Ascending aorta (tissue), 2 donors: ENCODE data around the gene NNT. TPM values are rescaled to one million over a fixed set of nuclear protein-coding genes. Genes with fewer than 3 reads are reported as not detected.
"Not testable (repeated sequence)": the region's sequence is repeated elsewhere in the genome, so short reads cannot be mapped to it uniquely, and the experiment has no call there.

ENCODE experiments used
- DNase-seq, 2 donors: peaks; one replicate each; pipeline ENCODE4 v3.0.0-alpha.2; 2019; ENCODE audit warnings: low spot score in 2 of 2
- H3K27ac ChIP-seq, 2 donors: fragments of 200-600 bp; sonication (generic); one replicate each; pipeline ENCODE4 v1.5.1; 2016 to 2017; ENCODE audit warnings: mild to moderate bottlenecking in 1 of 2
- H3K27me3 ChIP-seq: fragments of 200-600 bp; sonication (generic); one replicate; pipeline ENCODE4 v1.5.1; 2017
- H3K36me3 ChIP-seq, 2 donors: fragments of 200-600 bp; sonication (generic); one replicate each; pipeline ENCODE4 v1.5.1; 2016
- H3K4me1 ChIP-seq, 2 donors: fragments of 200-600 bp; sonication (generic); one replicate each; pipeline ENCODE4 v1.5.1; 2016 to 2017; ENCODE audit warnings: mild to moderate bottlenecking in 1 of 2
- H3K4me3 ChIP-seq, 2 donors: fragments of 200-600 bp; sonication (generic); one replicate each; pipeline ENCODE4 v1.5.1; 2016 to 2017; ENCODE audit warnings: mild to moderate bottlenecking in 1 of 2
- H3K9me3 ChIP-seq, 2 donors: fragments of 200-600 bp; sonication (generic); one replicate each; pipeline ENCODE4 v1.5.1; 2016
- intact Hi-C: fragments of 100-400 bp; cut with DNase I; formaldehyde crosslinking; loops from one replicate; pipeline ENCODE4 v1.15.1; 2023
- total RNA-seq: library from RNA; depleted of rRNA; stranded (reverse); fragments of >200 nt; gene quantifications from one replicate; pipeline ENCODE4 v1.1.0, GENCODE V29; 2016
- TF ChIP-seq, protein P1 (sequence below), 3 experiments: fragments of 200-600 bp in 2 of 3; fragments of 450-650 bp in 1 of 3; sonication (generic) in 2 of 3; IDR thresholded peaks; one replicate each; pipeline ENCODE4 v1.5.1; 2016 to 2019; ENCODE audit warnings: antibody characterized with exemption in 3 of 3, mild to moderate bottlenecking in 1 of 3, moderate library complexity in 1 of 3

Gene NNT
- total RNA-seq, 1 donor from 2014 or later: 13.3 TPM

- intact Hi-C loops: loop anchor here (2.0 to 10.0 kb wide), 3 partner anchors 99 to 1043 kb away; no protein-coding TSS in a partner anchor
- Histone ChIP-seq H3K9me3 (no peaks in the 10 kb centered on the region), H3K27ac (no peak overlapping the region), H3K4me1 (no peaks in the 10 kb centered on the region), H3K36me3 (no peaks in the 10 kb centered on the region), H3K4me3 (no peak overlapping the region), H3K27me3 (no peaks in the 10 kb centered on the region)
- DNase-seq: no peak
- TF ChIP-seq, protein P1, sequence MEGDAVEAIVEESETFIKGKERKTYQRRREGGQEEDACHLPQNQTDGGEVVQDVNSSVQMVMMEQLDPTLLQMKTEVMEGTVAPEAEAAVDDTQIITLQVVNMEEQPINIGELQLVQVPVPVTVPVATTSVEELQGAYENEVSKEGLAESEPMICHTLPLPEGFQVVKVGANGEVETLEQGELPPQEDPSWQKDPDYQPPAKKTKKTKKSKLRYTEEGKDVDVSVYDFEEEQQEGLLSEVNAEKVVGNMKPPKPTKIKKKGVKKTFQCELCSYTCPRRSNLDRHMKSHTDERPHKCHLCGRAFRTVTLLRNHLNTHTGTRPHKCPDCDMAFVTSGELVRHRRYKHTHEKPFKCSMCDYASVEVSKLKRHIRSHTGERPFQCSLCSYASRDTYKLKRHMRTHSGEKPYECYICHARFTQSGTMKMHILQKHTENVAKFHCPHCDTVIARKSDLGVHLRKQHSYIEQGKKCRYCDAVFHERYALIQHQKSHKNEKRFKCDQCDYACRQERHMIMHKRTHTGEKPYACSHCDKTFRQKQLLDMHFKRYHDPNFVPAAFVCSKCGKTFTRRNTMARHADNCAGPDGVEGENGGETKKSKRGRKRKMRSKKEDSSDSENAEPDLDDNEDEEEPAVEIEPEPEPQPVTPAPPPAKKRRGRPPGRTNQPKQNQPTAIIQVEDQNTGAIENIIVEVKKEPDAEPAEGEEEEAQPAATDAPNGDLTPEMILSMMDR (IDR thresholded peaks at IDR 0.05): no peak
These were observed 128.6 kb downstream of the NNT start for GRCh38 chr5:43731573-43731972.

DNA sequence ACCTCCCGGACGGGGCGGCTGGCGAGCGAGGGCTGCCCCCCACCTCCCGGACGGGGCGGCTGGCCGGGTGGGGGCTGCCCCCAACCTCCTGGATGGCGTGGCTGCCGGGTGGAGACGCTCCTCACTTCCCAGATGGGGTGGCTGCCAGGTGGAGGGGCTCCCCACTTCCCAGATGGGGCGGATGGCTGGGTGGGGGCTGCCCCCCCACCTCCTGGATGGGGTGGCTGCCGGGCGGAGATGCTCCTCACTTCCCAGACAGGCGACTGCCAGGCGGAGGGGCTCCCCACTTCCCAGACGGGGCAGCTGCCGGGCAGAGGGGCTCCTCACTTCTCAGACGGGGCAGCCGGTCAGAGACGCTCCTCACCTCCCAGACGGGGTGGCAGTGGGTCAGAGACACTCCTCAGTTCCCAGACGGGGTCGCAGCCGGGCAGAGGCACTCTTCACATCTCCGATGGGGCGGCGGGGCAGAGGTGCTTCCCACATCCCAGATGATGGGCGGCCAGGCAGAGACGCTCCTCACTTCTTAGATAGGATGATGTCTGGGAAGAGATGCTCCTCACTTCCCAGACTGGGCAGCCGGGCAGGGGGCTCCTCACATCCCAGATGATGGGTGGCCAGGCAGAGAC, 143.1 kb downstream of the NNT start:
- H3K4me1 ChIP-seq, H3K36me3 ChIP-seq, DNase-seq, H3K27ac ChIP-seq, H3K9me3 ChIP-seq, H3K4me3 ChIP-seq, intact Hi-C loops, H3K27me3 ChIP-seq: not testable (repeated sequence)

- no peak for DNase-seq
- Histone ChIP-seq H3K27ac (no peak overlapping the region), H3K36me3 (no peaks in the 10 kb centered on the region), H3K9me3 (no peaks in the 10 kb centered on the region), H3K4me1 (no peaks in the 10 kb centered on the region), H3K27me3 (no peaks in the 10 kb centered on the region), H3K4me3 (no peak overlapping the region)
- intact Hi-C loops: no loop called here
- TF ChIP-seq, protein P1 (IDR thresholded peaks at IDR 0.05): no peak
These were observed 147.8 kb downstream of the NNT start for GRCh38 chr5:43750809-43751208.

DNA sequence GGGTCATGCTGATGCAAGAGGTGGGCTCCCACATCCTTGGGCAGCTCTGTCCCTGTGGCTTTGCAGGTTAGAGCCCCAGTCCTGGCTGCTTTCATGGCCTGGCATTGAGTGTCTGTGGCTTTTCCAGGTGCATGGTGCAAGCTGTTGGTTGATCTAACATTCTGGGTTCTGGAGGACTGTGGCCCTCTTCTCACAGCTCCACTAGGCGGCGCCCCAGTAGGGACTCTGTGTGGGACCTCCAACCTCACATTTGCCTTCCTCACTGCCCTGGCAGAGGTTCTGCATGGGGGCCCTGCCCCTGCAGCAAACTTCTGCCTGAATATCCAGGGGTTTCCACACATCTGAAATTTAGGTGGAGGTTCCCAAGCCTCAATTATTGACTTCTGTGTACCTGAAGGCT, 150.1 kb downstream of the NNT start:
- TF ChIP-seq, protein P1 (IDR thresholded peaks at IDR 0.05): no peak
- H3K4me3 ChIP-seq: no peak overlapping the region
- peaks cover 0 to 5% of the 10 kb centered on the region in 2 donors for H3K9me3 ChIP-seq
- H3K27me3 ChIP-seq: no peaks in the 10 kb centered on the region
- intact Hi-C loops: no loop called here
- H3K36me3 ChIP-seq: no peaks in the 10 kb centered on the region
- H3K27ac ChIP-seq: no peak overlapping the region
- no peak for DNase-seq
- no peaks in the 10 kb centered on the region for H3K4me1 ChIP-seq

Other genes with a start within 250 kb of the NNT start
- gene CCL28, start 190.8 kb upstream of the NNT start, total RNA-seq: not detected
- gene TMEM267, start 119.3 kb upstream of the NNT start, total RNA-seq: 3.7 TPM
- not detected for gene C5orf34, start 88.0 kb upstream of the NNT start, total RNA-seq
- gene PAIP1, start 46.1 kb upstream of the NNT start, total RNA-seq: 93.6 TPM